Suprapubic skin (tissue), 3 donors: ENCODE data around the gene CTNNA2.

Source experiments
- POLR2A ChIP-seq, 2 donors: fragments of 450-650 bp; IDR thresholded peaks; one replicate each; pipeline ENCODE4 v1.6.1; 2017; ENCODE audit warnings: antibody characterized with exemption in 2 of 2, mild to moderate bottlenecking in 2 of 2, moderate library complexity in 2 of 2
- TF ChIP-seq, protein P1 (sequence below), 2 donors: fragments of 200-600 bp in 1 of 2; fragments of 450-650 bp in 1 of 2; sonication (generic) in 1 of 2; IDR thresholded peaks; one replicate each; pipeline ENCODE4 v1.5.1; 2016 to 2019; ENCODE audit warnings: antibody characterized with exemption in 2 of 2, mild to moderate bottlenecking in 1 of 2, moderate library complexity in 1 of 2

DNA sequence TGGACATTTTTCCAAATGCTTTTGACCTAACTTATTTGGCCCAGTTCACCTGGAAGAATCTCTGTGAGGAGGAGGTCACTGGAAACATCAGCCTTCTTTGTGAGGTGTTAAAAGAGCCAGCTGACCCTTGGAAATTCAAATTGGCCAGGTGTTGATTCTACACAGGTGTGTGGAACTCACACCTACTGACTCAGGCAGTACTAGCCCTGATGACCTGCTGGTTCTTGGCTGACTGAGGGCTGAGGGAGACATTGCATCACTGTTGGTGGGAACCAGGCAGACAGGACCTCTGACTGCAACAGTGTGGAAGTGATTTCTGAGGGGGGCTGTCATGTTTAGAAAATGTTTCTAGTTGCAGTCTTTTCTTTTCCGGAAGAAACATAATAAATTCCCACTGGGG is 1033.9 kb downstream of the CTNNA2 start:
- TF ChIP-seq, protein P1, sequence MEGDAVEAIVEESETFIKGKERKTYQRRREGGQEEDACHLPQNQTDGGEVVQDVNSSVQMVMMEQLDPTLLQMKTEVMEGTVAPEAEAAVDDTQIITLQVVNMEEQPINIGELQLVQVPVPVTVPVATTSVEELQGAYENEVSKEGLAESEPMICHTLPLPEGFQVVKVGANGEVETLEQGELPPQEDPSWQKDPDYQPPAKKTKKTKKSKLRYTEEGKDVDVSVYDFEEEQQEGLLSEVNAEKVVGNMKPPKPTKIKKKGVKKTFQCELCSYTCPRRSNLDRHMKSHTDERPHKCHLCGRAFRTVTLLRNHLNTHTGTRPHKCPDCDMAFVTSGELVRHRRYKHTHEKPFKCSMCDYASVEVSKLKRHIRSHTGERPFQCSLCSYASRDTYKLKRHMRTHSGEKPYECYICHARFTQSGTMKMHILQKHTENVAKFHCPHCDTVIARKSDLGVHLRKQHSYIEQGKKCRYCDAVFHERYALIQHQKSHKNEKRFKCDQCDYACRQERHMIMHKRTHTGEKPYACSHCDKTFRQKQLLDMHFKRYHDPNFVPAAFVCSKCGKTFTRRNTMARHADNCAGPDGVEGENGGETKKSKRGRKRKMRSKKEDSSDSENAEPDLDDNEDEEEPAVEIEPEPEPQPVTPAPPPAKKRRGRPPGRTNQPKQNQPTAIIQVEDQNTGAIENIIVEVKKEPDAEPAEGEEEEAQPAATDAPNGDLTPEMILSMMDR (IDR thresholded peaks at IDR 0.05), result no peak
- TF ChIP-seq POLR2A (IDR thresholded peaks at IDR 0.05), result no peak
